Measurements from ENCODE around the gene SSBP3.

Gene SSBP3

DNA sequence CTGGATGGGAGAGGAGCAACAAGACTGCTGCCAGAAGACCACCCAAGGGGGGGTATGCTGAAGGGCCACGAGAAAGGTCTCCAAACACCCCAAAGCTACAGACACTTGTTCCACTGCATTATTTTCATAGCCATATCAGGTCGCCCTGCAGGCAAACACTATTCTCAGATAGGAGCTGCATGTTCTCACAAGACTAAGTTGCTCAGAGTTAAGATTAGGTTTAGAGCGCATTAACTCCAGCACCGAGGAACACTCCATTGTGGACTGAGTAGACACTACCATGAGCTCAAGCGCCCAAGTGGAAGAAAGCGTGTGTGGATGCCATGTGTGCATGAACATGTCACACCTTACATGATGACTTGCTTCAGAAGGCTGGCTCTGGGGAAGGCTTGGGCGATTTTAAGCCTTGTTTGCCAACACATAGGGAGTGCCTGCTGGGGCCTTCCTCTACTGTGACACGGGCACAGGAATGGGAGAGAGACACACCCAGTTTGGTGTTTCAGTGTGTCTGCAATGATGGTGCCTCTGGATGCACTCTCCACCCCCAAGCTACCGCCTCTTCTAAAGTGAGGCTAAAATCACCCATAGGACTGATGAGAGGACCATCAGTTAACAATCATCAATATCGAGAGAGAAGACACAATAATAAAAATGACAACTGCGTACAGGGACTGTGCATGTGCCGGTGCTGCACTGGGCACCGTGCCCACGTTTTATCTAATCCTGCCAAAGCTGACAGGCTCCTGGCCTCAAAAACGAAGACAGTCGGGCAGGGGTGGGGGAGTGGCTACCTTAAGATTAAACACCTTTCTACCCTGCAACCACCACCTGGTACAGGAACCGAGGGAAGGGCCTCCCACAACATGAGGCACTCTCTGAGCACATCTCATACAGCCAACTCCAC, 34.9 kb downstream of the SSBP3 start:
- DNase-seq (ENCODE audit: low spot score) = no peak

DNA sequence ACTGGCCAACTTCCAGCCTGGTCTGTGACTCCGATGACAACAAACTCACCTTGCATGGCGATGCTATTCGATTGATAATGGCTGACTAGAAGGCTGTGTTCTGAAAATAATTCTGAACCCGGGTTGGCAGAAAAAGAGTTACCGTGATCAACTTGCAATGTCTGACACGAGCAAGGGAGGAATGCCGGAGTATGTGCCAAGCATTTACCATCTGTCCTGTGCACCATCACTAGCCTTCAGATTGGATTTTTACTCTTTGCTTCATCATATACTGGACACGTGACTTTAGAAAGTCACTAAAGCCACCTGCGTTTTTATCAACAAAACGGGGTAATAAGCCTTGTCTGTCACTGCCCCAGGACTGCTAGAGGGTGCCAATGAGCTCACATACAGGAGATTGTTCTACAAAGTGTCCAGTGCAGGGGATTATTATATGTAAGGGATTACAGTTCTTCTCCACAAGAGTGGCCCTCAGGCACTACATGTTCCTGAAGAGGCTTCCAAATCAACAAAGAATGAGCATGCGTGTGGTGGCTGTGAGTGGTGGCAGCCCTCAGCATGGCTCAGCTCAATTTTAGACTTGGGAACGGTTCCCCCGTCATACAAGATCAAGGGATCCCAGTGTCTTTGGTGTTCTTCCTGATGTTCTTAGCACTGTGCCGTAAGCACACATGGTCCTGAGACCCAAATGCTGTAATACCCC, 35.8 kb downstream of the SSBP3 start:
- DNase-seq (ENCODE audit: low spot score) = no peak

DNA sequence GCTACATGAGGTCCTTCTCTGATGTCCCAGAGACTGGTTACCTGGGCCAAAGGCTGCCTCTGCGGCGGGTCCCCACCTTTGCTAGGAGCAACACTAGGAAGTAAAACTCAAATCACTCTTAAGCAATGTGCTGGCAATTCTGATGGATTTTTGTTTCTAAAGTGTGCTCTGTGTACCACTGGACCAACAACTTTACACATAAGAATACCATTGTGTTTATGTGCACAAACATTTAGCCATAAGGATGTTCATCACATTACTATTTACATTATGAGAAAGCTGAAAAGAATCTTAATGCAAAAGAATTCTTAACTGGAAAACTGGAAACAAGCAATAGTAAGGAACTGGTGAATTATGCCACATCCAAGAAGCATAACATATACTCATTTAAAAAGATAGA, 38.6 kb downstream of the SSBP3 start:
- DNase-seq (ENCODE audit: low spot score) = no peak

DNA sequence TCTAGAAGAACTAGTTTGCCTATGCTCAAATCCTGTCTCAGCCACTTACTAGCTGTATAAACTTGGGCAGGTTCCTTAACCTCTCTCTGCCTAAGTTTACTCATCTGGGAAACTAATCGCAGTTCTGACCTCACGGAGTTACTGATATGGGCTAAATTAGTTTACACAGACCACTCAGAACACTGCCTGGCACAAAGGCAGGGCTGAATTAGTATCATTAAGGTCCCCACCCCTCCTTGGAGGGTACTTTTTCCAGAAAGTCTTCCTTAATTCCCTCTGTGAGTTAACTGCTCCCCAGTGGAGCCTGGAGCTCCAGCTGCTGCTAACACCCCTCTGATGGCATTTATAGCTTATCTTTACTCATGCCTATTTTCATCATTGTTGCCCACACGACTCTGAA, 40.3 kb downstream of the SSBP3 start:
- DNase-seq (ENCODE audit: low spot score) = no peak

DNA sequence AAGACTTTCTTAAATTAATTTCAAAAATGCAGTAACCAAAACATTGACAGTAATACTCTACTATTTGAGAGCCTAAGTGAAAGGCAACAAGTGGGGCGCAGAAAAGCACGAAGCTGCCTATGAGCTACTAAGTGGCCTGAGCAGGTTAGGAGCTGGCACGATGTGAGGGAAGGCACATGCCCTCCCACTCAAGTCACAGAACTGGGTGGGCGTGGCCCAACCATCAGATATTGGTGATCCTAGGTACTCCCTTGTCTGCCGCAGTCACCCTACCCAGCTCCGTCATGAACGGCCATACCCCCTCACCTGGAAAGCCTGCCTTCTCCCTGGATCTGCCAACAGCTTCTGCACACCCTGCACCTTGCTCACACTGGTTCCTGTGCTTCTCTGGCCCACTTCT, 40.8 kb downstream of the SSBP3 start:
- DNase-seq (ENCODE audit: low spot score) = no peak

DNA sequence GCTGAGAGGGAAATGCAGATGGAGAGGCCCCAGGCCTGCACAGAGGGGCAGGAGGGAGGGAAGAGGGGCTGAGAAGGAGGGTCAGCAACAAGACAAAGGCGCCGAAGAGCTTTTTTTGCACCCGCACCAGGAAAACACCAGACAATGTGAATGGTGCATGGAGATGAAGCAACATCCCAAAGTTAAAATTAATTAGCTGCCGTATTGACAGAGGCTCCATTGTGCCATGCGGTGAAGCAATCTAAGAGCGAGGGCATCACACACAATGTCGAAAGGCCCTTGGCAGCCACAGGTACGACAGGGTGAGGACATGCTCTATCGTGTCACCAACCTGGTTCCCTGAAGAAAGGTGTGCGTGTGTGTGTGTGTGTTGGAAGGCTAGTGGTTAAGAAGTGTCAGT, 41.2 kb downstream of the SSBP3 start:
- no peak for DNase-seq (ENCODE audit: low spot score)

DNA sequence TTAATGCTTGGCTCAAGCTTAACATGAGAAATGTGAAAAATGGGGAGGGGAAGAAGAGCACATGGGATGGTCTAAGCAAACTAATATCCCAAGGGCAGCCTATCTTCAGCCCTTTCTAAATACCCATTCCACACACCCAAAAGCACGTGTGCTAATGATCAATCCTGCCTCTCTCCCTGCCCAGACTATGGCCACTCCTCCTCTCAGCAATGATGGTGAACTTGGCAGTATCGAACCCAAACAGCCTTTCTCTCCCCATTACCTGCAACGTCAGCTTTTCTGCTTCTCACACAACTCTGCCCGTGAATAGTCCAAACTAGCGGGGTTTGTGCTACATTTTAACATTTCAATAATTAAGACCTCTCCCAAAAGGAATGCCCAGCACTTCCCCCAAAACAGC, 41.6 kb downstream of the SSBP3 start:
- no peak for DNase-seq (ENCODE audit: low spot score)

DNA sequence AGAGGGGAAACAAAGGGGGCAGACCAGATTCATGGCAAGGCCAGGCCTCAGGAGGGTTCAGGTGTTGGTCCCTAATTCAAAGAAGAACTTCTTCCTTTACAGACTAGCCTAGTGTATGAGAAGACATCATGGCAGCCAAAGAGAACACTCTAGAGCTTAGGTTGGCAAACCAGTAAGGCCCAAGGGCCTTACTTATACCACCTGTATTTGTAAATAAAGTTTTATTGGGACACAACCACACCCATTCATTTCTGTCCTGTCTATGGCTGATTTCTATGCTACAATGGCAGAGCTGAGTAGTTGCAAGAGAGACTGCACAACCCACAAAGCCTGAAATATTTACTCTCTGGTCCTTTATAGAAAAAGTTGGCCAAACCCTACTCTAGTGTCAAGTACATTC, 42.3 kb downstream of the SSBP3 start:
- no peak for DNase-seq (ENCODE audit: low spot score)

DNA sequence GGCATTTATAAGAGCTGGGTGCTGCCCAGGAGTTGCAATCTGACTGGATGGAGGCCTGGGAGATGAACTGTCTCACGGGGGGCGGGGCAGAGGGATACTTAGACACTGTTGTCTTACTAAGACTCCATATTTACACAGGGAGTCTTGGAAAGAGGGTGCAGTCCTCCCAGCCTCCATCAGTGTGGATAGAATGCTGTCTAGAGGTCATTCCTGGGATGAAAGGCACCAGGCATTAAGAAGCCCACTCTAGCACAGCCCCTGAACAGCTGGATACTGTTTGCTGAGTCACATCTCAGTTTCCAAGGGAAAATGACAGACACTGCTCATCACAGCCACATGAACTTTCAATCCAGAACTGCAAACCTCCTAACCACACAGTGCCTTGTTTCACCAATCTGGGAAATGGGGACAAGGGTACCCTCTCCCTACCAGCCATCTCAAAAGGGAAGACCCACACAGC, 43.3 kb downstream of the SSBP3 start:
- no peak for DNase-seq (ENCODE audit: low spot score)

DNA sequence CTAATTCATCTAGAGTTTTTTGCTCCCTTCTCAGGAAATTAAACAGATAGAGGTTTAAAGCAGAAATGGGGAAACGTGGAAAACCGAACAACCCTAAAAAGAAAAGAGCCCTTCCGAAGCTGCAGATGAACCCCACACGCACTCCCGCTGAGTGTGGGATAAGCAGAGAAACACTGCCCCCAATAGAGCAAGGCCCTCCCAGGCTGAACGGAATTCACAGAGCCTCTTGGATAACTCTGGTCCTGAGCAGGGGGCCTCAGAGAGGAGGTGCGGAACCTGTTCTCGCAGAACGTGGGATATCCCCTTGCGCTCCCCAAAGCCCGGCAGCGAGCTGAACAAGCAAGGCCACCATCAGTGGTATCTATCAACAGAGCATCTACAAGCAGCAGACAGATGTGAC, 44.9 kb downstream of the SSBP3 start:
- DNase-seq (ENCODE audit: low spot score) = no peak

DNA sequence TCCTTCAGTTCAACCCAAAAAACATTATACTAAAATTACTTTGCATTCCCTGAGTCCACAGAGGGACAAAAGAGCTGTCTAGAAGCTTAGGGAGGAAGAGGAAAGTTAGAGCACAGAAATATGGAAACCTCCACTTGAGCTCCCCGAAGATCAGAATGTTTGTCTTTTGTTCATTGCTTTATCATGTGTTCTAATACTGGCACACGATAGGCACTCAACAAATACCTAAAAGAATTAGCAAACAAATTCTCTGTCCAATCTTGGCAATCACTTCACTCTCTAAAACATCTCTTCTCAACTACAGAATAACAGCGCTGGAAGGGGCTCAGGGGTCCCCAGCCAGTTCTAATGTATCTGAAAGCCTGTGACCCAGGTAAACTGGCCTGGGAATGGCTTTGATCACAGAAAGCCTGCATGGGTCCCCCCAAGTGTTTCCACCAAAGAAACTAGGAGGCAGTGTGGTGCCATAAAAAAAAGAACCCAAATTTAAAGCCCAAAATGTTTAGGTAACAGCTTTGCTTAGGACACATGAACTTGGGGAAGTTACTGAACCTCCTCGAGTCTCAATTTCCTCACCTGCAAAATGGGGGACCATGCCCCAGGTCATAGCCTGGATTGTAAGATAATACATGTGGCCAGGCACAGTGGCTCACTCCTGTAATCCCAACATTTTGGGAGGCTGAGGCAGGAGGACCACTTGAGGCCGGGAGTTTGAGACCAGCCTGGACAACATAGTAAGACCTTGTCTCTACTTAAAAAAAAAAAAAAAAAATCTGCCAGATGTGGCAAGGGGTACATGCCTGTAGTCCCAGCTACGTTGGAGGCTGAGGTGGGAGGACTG, 45.8 kb downstream of the SSBP3 start:
- no peak for DNase-seq (ENCODE audit: low spot score)

DNA sequence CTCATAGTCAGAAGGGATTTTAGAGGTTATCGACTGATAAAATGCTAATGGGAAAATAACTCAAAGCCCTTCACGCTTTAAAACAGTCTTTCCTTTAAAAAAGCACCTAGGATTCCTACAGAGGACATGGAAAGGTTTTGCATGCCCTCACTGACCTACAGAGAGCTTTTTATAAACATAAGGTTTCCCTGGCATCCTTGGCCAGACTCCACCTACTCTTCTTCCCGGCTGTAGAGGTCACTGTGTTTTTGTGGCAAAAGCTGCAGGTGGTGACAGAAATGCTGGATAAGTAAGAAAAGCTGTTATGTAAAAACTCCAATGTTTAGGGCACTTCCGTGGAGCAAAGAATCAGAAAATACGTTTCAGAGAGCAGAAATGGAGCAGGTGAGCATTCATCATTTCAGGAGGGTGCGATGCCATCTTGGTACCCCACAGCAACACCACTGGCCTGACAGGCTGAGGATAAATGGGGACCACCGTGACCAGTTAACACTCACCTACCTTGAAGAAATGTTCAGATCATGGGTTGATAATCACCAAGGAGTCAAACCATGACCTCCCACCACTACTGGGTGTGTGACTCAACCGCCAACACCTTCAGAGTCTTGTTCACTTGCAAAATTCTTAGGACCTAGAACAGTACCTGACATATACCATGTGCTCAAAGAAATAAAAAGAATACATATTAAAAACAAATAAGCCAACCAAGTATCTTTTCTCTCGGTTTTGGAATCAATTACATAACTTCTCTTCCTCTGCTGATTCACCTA, 46.6 kb downstream of the SSBP3 start:
- no peak for DNase-seq (ENCODE audit: low spot score)

DNA sequence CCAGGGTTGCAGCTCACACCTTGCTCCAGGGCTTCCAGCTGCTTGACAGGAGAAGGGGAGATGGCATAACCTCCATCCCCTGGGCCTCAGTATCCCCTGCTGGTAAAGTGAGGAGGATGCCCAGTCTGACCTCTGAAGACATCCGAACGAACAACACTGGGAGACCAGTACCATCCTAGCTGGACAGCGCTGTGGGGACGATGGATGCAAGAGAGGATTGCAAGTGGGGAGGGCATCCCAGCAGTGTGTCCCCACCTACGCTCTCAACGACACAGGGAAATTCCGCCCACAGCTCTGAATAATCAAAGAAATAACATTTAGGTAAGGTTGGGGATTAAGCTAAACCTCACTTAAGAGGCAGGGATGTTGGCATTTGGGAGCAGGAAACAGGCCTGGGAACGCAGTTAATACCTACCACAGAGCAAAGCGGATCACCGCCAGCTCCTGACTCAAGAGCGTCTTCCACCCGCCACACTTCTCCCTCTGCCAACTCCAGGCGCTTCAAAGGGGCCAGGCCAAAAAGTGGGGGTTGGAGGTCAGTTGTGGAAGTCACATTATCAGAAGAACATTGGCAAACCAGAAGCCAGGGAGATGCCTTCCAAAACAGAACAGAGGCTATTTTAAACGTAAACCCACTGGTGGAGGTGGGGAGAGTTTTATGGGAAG, 47.6 kb downstream of the SSBP3 start:
- DNase-seq (ENCODE audit: low spot score) = no peak

DNA sequence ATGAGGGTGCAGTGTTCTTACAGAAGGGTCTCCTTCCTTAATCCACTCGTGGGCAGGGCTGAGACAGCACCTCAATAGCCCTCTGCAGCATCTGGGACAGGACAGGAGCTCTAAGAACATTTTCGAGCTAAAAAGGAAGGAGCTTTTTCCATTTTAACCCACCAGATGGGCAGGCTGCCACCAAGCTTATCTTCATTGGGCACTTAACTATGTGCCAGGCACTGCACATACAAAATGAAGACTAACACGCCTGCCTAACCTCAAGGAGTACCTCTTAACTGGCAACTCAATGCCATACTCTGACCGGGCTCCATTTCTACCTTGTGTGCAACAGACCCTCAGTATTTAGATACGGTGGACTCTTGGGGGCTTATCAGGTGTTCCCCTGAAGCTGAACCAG, 48.2 kb downstream of the SSBP3 start:
- DNase-seq (ENCODE audit: low spot score) = no peak

DNA sequence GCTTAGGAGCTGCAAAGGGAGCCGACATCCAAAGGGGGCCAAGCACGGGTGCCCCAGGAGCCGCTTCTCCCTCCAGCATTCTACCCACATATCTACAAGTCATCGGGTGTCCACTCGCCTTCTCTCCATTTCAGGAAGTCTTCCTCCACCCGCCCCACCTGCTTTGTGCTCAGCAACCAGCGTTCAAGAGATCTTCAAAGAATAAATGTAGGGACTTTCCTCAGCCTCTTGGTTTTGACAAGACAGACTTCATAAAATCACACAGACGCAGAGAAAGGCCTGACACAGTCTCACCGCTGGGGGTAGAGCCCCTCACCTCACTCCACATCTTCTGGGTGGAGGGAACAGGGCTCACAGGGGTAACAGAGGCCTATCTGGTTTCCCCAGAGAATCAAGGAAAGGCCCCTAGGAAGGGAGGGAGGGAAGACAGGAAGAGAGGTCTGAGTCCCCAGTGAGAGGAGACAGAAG, 49.5 kb downstream of the SSBP3 start:
- peak; percentile 49 for DNase-seq (ENCODE audit: low spot score)

DNA sequence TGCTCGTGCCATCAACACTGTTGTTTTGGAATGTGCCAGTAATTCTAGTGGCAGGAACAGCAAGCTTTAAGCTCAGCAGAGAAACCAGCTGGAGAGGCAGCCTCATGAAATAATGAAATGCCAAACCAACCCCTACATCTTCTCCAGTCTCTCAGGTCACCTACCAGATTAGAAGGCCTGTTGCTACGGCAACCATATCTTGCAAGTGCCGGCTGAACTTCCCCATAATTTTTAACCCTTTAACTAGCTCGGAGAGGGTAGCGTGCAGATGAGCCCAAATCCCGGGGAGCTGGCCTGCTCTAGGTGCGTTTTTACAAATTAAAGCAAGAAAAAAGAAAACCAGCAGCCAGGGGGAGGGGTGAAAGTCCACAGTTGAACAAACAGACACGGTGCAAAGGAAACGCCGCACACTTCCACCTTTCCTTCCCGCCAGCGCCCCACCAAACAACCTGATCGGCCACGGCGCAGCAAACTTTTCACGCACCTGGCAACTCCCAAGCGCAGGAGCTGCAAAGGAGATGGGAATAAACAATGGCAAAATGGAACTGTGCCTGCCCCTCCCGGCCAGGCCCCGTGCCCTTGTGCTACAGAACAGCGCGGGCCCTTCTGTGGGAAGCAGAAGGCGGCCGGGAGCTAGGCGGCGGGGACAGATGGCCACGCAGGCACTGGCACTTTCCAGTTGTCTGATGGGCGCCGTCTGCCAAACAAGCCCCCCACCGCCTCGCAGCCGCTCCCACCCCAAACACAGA, 50.1 kb downstream of the SSBP3 start:
- no peak for DNase-seq (ENCODE audit: low spot score)

DNA sequence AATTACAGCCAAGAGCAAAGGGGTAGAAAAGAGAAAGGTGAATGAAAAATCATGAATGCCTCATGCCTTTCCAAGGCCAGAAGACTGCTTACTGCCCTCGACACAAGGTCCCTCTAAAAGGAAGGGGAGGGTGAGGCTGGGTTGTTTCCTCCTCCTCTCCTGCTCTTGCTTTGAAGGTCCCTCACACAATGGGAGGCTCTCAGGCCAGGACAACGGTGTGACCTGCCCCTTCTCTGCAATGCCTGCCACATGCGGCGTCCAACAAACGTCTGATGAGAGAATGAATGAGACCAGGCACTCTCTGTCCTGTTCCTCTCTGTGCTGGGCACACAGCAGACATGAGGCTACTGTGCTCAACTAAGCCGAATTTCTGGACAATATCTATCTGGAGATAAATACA, 51.3 kb downstream of the SSBP3 start:
- DNase-seq (ENCODE audit: low spot score) = no peak

DNA sequence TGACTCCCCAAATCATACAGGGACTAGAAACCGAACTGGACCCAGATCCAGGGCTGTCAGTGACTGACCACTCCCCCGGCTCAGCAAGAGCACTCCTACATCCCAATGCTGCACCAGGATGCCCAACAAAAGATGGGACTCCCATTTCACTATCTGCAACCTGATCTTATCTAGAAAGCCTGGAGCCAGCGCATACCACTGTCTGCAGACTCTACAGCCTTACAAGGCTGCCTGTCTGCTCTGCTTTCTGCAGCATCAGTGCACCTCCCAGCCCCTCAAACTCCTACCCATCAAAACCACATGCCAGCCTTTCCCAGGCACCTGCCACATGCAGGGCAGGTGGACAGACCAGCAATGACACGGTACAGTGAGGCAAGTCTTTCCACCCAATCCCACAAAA, 52.2 kb downstream of the SSBP3 start:
- DNase-seq (ENCODE audit: low spot score) = no peak

DNA sequence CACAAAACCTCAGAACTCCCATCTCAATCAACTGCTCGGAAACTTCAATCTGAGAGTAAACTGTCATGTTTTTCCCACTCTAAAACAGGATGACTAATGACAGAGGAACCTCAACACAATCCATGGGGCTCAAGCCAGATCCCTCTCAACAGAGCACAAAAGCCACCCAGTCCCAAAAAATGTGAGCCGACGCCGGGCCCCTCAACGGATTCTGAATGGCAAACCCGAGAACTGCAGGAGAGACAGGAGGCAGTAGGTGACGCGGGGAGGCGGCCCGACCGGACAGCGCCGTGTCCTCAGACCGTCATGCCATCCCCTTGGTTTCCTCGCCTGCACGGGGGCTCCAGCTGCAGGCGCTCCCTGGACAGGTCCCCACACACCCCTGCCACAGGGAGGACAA, 53.4 kb downstream of the SSBP3 start:
- no peak for DNase-seq (ENCODE audit: low spot score)

DNA sequence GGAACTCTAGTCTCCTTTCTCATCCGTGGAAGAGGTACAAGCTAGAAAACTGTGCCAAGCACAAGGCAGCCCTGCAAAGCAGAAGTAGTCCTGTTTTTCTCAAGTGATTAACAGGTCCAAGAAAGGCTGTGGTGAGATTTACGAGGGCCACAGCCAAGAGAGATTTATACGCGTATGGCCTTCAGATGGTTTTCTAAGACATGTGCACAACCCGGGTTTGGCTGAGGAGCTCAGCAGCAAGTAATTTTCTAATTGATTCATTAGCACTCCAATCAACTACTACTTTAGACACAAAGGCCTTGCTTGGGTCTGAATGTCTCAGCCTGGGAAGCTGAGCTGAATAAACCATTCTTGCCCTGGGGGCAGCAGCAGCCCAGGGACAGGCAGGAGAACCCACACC, 55.8 kb downstream of the SSBP3 start:
- DNase-seq (ENCODE audit: low spot score) = no peak

DNA sequence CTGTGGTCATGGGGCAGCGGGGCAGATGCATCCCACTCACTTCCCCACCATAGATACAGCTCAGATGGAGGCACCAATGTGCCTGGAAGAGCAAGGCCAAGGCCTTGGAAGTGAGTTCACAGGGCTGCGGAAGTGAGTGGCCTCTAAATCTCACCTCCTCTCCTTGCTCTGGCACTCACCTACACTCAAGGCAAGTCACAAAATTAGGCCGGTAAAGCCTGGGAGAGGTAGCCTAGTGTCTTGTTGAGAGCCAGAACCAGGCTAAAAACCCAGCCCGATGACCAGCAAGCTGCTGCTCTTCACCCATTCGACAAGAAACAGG, 57.5 kb downstream of the SSBP3 start:
- DNase-seq (ENCODE audit: low spot score) = no peak

Data from CD4-positive, alpha-beta T cell treated with Interleukin-6 at 100 ng/mL for 8 hours (primary cell).